GM21576 (cell line): ENCODE results near the gene CCL1.

Experiments used
- ATAC-seq: cut with Tn5 transposase; IDR thresholded peaks from one replicate; pipeline ENCODE4 v1.9.1; 2021; ENCODE audit warnings: mild to moderate bottlenecking, moderate library complexity; ENCODE audit not compliant: unreplicated experiment

Gene CCL1

DNA sequence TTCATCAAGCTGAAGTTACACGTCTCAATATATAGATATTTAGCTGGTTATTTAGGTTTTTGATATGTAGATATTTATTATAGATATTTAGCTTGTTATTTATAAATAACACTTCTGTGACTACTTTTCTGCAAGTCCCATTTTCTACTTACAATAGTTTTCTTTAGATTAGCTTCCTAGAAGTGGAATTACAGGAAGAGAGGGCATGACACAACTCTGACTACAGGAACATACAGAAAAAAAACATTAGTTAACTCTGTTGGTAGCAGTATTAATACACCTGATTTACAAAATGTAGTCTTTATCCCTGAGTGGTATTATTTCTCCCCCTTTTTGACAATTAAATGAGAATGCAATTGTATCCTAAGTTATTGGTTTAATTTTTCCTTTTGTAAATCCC lies 21.2 kb upstream of the CCL1 start:
- no peak for ATAC-seq

DNA sequence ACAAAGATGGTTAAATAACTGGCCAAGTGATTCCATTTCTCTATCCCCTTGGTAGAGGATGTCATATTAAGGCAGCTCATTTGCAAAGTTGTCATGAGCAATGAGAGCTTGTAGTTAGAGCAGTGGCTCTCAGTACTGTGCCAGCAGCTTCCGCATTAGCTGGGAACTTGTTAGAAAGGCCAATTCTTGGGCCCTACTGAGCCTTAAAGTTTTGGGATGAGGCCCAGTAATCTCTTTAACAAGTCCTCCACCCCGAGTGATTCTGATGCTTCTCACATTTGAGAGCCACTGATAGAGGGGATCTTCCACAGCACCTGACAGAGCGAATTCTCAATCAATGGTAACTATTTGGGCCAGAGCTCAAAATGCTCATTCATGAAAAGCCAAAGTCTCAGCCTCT lies 20.2 kb upstream of the CCL1 start:
- ATAC-seq: no peak

DNA sequence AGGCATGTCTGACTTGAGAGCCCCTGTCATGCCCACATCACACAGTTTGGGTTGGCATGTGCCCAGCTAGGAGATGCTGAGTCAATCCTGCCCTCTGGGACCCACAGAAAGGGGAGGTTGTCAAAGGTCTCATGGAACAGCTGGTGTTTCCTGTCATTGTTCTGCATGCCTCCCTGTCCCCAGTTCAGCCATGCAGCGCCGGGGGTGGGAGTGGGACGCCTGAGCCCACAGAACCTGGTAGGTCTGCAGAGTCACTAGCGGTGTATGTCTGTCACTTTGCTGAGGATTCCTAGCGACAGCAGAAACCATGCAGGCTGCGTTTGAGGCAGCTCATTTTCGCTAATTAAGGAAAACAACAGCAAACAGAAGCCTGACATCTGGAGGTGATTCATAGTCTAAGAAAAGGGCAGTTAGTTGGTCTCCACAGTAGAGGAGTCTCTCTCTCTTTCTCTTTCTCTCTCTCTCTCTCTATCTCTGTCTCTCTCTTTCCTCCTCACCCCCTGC lies 19.6 kb upstream of the CCL1 start:
- no peak for ATAC-seq

DNA sequence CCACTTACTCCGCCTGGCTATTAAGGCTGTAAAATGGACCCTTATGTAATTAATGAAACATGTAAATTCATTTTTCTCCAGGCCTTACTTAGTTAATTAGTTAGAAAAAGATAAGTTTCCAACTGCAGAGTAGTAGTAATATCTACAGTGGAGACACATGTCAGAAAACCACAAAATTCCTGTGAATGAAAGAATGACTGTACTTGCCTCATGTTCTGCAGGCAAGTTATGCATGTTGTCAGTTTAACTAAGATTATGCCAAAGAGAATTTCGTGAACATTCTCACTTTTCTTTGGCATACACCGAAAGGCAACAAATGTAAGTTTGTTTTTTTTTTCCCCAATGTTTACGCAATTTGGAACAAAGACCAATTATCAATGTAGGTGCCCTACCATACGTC lies 16.8 kb upstream of the CCL1 start:
- ATAC-seq: no peak

DNA sequence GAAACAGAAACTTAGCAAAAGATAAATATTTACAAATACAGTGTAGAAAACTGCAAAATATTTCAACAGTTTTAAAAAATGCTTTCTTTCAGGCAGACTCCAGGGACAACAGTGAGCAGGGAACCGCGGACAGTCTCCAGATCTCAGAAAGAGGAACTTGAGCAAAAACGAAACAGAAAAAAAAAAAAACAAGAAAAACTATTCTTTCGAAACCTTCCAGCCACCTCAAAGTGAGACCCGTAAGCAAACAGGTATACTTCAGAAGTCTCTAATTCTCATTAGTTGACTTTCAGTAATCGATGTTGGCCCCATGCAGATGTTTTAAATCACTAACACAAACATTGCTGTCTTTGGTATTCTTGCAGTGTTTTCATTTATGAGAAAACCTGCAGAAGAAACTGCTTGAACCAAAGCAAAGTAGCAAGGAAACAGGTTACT lies 15.7 kb upstream of the CCL1 start:
- no peak for ATAC-seq

DNA sequence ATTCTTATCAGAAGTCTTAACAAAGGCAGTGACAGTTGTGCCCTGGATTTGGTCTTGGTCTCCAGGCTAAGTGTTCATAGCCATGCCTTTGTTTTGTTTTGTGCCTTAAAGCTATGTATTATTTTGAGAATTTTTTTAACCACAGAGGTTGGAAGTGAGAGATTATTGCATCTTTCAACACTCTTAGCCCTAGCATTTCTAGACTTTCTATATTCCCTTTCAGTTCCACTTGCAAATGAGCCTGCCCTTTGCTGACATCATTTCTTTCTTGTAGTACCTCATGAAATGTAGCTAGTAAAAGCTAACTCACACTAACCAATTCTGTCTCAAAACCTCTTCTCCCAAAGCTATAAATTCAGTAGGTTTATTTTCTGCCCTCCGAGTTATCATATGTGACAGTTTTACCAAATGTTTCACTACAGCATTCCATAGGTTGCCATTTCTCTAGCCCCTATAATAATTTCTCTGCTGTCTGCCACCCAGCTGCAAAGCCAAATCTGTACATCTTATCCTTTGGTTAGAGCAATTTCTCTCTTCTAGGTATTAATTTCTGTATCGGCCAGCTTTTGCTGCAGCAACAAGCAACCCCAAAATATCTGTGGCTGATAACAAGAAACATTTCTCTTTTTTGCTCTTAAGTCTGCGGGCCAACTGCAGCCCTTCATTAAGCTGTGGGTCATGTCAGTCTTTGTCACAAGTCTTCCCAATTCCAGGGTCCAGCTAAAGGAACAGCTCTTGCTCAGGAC lies 14.2 kb upstream of the CCL1 start:
- no peak for ATAC-seq

DNA sequence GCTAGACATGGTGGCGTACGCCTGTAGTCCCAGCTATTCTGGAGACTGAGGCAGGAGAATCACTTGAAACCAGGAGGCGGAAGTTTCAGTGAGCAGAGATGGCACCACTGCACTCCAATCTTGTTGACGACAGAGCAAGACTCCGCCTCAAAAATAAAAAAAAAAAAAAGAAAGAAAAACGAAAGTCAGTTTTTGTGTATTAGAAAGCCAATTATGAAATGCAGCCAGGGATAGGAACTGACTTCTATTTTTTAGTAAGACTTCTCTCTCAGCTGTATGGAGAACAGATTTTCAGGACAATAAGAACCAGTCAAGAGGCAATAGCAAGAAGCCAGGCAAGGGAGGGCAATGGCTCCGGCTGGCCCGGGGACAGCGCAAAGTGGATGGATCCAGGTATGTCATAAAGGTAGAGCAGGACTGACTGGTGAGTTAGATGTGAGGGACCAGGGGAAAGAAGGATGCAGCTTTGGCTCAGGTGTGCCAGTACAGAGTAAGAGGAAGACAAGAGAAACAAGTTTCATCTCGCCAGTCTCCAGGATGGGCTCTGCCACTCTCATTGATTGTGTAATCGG lies 12.5 kb upstream of the CCL1 start:
- ATAC-seq: no peak

DNA sequence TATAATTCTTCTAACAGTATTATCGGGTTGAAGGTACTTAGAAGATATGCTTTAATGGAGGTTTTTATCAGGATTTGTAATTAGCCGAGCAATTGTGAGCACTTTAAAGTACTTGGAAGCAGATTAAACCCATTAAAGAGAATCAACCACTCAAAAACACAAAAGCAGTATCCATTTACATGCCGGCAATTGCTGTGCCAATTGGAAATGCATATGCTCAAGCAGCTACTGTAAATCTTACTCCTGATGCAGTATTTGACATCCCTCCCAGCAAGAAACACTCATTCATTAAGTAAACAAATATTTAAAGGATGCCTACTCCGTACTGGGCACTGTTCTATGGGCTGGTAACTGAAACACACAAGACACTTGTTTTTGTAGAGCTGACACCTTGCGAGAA lies 11.4 kb upstream of the CCL1 start:
- ATAC-seq: no peak

DNA sequence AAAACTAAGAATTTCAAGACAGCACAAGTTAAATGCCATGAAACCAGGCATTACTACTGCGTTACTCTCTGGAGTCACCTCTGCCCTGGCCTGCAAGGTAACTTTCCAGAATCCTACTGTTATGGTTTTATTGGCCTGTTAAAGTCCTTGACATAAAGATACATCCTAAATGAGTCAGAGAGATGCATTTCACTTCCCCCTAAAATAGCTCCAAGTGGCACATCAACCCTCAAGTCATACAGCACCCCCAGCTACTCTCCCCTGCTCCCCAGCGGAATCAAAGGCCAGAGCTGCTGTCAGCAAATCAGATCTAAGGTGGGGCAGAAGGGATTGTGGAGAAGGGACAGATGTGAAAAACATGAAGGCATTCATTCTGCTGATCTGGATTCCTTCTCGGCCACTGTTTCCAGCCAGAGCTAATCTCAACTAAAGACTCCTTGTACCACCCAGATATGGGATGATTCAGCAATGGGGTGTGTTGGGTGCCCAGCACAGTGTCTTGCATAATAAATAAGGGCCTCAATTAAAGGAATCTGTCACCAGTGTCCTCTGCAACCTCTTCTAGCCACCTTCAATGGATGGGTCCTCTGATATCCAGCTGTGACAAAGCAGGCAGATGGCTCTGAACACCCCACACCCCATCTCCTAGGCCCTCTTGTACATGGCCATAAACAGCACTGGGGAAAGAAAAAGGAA lies 8.5 kb upstream of the CCL1 start:
- no peak for ATAC-seq

DNA sequence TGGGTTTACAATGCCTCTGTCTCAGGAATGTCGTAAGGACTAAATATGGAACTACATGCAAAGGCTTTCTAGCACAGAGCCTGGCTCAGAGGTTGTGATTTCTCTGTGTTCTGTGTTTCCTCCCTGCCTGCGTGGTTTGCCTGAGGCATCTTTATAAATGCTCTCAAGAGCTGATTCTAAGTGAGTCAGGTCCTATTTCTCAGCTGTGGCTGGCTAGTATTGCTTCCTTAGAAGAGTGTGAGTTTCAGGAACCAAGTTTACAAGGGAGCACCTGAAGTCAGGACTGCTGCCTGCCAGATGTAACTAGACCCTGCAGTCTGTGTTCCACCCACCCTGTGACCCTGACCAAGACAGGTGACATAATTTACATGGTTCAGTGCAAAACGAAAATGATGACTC lies 8.0 kb upstream of the CCL1 start:
- no peak for ATAC-seq

DNA sequence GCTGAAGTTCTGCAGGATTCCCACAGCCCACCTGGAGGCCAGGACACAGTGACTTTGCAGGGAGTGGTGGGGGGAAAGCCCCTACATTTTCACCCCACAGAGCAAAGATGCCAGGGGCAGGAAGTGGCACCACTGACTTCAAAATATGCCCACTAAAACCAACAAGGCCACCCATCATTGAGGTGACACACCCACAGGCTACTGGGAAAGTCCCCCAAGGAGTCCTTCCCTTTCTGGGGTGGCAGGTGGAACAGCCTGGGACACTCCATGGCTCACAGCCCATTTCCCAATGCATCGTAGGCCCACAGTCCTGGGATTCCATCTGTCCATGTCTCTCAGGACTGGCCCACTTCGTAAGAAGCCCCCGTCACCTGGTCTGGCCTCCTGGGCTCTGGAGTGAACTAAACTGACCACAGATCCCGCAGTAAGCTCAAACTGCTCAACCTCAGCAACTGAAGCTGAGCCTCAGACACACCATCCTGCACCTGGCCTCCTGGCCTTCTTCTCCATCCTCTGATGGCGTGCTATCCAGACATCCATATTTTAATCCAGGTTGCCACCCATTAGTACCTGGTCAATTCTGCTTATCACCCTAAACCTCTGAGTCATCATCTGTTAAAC lies 7.5 kb upstream of the CCL1 start:
- ATAC-seq: no peak

DNA sequence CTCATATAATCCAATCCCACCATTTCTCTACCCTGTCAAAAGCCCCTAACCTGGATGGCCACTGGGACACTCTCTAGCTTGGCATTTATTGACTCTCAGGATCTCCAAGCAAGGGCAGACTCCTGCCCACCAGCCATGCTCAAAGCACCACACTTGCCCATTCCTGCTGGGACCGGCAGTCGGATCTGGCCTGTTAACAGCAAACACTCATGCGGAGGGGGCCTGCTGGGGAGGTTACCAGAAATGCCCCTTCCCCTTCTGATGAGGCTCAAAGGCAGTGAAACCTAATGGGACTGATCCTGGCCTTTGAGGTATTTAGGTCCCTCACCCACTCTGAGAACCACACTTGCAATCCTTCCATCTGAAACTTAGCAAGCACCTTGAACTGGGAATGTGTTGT lies 6.5 kb upstream of the CCL1 start:
- no peak for ATAC-seq

DNA sequence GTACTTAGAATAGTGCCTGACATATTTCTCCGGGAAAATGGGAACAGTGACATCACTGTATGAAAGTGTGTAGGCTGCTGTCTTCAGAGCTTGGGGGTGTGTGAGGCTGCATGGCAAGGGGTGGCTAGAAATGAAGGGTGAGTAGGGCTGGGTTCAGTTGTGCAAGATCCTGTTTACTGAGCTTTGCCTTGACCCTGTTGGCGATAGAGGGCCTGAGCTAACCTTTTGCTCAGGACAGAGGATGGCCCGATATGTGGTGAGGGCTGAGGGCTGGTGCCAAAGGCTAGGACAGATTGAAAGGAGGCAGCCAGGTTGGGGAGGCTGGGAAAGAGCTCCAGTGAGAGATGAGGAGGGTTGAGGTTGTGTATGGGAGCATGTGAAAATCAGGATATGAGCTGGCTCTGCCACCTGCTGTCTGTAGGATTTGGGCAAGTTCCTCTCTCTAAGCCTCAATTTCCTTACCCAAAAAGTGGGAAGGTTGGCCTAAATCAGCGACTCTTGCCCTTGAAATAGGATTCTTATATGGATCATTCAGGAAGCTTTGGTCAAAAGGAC lies 6.0 kb upstream of the CCL1 start:
- ATAC-seq: no peak

DNA sequence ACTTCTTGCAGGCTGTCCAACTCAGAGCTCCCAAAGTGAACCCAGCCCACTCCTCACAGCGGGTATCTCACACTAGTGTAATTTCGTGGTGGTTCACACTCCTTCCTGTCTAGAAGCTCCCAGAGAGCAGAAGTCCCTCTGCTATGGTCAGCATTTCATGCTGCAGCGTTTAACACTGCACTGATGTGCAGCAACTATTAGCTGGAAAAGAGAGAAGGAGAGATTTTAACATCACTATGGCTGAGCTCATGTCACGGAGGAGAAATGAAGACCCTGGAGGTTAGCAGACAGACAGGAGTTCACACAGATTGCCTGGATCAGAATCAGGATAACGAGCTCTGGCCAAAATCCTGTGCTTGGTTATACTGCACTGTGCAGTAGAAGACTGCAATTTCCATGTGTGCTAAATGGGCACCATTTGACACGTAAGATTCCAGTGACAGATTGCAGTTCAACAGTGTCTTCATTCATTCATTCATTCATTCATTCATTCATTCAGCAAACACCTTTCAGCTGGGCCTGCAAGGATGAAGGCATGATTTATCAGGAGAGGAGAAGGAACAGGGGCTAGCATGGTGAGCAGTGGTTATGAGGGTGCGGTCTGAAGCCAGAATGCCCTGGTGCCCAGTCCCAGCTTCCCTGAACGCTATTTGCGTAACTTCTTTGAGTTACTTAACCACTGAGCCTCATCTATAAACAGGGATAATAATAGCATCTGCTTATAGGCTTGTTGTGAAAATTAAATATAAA lies 5.3 kb upstream of the CCL1 start:
- no peak for ATAC-seq

DNA sequence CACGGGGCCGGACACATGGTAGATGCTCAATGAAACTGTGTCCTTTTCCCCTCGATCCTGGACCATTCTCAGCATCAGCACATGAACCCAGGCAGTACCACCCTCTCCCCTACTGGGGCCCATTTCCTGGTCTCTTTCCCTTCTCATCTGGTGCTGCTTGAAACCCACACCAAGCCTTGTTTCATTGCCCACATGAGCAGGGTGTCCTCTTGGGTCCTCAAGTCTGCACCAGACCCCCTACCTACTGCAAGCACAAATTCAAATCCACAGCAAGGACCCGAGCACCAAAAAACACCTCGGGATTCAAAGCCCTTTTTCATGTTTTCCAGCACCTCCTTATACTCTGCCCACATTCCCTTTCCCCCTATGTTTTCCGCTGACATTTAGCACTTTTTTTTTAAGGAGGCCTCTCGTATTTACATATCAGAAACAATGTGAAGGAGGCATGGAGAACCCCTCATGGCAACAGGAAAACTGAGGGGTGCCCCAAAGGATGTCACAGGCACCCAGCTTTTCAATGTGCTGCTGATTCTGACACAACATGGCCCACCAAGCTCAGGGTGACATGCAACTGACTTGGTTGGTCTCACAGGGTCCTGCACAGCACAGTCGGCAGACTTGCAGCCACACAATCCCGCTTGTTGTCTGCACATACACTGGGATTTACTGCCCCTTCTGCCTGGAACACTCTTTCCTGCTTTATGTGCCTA lies 4.6 kb upstream of the CCL1 start:
- ATAC-seq: no peak

DNA sequence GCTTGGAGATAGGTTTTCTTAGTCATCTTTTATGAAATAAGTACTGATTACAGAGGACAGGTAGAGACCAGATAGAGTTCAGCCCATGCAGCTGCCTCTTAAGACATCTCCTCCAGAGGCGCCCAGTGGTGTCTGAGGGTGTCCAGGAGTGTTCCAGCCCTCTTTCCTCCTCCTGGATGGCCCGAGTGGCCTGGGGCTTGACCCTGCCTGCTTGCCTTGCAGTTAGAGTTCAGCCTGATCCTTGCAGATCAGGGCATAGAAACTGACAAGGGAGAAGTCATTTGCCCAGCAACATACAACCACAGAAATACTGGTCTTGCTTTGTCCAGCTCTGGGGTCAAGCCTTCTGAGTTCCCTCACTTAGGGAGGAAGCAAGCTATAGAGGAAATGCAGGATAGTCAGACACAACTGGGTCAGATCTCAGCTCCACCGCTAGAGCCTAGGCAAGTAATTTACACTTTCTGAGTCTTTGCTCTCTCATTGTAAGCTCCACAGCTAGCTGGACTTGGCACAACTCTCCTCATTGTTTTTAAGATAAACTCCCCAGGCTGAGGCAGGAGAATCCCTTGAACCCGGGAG lies 3.6 kb upstream of the CCL1 start:
- ATAC-seq: no peak

DNA sequence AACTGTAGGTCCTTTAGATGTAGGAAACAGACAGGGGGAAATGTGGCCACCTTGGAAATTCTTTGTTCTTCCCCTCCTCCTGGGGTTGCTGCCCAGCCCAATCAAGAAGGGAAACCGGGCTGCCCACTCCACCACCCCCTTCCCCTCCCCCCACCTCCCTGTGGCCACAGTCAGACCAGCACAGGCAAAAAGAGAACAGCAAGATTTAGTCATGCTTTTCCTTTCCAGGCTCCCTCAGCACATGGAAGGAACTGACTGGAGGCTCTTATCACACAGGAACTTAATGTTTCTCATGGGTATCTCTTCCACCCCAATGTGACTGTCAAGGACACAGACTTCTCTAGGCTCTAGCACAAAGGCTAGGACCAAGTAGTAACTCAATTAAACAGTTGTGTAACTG lies 3.0 kb upstream of the CCL1 start:
- ATAC-seq: no peak

DNA sequence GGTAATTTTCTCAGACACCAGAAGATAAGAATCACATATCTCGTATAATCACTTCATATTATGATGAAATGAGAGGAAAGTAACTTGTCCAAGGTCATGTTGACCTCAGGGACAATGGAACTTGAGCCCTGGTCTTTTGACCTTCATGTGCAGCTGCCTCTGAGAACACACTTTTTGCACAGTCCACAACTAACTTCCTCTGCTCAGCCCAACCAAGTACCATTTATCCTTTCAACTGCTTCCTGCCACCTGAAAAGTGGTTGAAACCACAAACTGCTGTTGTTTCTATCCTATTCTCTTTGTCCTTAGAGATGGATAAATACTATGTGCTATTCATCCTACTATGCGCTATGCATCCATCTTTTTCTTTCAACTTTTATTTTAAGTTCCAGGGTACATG lies 2.3 kb upstream of the CCL1 start:
- ATAC-seq: no peak

DNA sequence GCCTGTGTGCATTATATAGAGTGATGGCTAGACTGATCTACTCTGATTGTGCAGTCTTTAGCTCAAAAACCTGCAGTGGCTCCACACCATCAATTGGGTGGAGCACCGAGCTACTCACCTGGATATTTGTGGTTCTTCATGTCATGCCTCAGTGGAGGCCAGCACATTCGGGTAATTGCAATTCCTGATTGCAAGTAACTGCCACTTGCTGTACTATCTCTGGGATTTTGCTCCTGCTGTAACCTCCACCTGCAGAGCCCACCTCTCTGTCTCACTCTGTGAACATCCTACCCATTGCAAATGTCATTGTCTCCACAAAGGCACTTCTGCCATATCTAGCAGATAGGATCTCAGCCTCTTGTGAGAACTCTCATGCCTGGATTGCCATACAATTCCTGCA lies 1.7 kb upstream of the CCL1 start:
- ATAC-seq: no peak
